HL-60 (cell line): ENCODE results near the gene LRRC4C.

ENCODE experiments used
- CTCF ChIP-seq: IDR thresholded peaks from one replicate; pipeline ENCODE4 v1.5.1; 2011; ENCODE audit warnings: low read length, control low read depth, inconsistent platforms; ENCODE audit not compliant: insufficient read depth
- POLR2AphosphoS5 ChIP-seq: IDR thresholded peaks from 2 replicates; pipeline ENCODE4 v1.6.1; 2012; ENCODE audit warnings: low read depth
- REST ChIP-seq: IDR thresholded peaks from 2 replicates; pipeline ENCODE4 v1.6.1; 2012; ENCODE audit warnings: low read depth; ENCODE audit not compliant: insufficient replicate concordance

DNA sequence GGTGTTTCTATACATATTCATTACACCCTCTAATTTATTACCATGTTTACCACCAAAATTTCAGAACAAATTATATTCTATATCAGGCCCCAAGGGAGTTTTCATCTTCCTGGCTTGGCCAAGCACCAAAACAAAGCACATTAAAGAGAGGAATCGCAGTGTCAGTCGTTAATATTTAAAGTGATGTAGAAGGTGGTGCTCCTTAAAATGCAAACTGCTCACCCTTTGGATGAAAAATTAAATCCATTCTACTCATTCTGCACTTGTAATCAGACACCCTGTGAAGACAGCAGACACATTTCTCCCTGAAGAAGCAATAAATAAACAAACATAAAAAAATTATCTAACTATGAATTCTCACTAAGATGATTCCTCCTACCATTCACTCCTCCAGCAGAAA lies 113.4 kb downstream of the LRRC4C start:
- TF ChIP-seq CTCF (no peak), REST (no peak), POLR2AphosphoS5 (no peak)
